Body of pancreas (tissue), 4 donors: Measurements from ENCODE around the gene ZNF488. TPM values are rescaled to one million over a fixed set of nuclear protein-coding genes. Genes with fewer than 3 reads are reported as not detected.

Experiments used
- ATAC-seq: fragments of 150-250 bp; one replicate; pipeline ENCODE4 v1.9.1; 2016
- DNase-seq, 4 donors: peaks; one replicate each; pipeline ENCODE4 v3.0.0-alpha.2; 2019
- H3K27ac ChIP-seq, 4 donors: fragments of 200-600 bp; sonication (generic); 1 replicate in 3 of 4; 2 replicates in 1 of 4; pipeline versions ENCODE4 v1.5.1 to v1.6.1; 2016 to 2019; ENCODE audit warnings: mild to moderate bottlenecking in 1 of 4, mixed read lengths in 1 of 4, moderate library complexity in 1 of 4
- H3K27me3 ChIP-seq, 2 donors: fragments of 200-600 bp; sonication (generic); one replicate each; pipeline ENCODE4 v1.6.0; 2016; ENCODE audit warnings: mild to moderate bottlenecking in 1 of 2
- H3K36me3 ChIP-seq, 2 donors: fragments of 200-600 bp; sonication (generic); replicated peaks in 1 of 2; 2 replicates each; pipeline ENCODE4 v1.5.1; 2016; ENCODE audit warnings: low read depth in 2 of 2; ENCODE audit not compliant: insufficient read depth in 1 of 2
- H3K4me1 ChIP-seq: fragments of 200-600 bp; sonication (generic); one replicate; pipeline ENCODE4 v1.6.0; 2016
- H3K4me3 ChIP-seq, 2 donors: fragments of 200-600 bp; sonication (generic); 1 replicate in 1 of 2; 2 replicates in 1 of 2; pipeline ENCODE4 v1.5.1; 2016 to 2019
- H3K9me3 ChIP-seq, 3 donors: fragments of 200-600 bp; sonication (generic); 1 replicate in 2 of 3; 2 replicates in 1 of 3; pipeline ENCODE4 v1.5.1; 2016
- CTCF ChIP-seq, 7 experiments: fragments of 450-650 bp in 4 of 7; fragments of 200-600 bp in 3 of 7; sonication (generic) in 3 of 7; IDR thresholded peaks; one replicate each; pipeline ENCODE4 v1.5.1; 2016 to 2019; ENCODE audit warnings: antibody characterized with exemption in 7 of 7
- POLR2A ChIP-seq, 3 donors: fragments of 450-650 bp; IDR thresholded peaks; one replicate each; pipeline ENCODE4 v1.6.1; 2016; ENCODE audit warnings: antibody characterized with exemption in 3 of 3, mild to moderate bottlenecking in 2 of 3
- WGBS, 2 donors: methylation state at CpG; one replicate each; pipeline ENCODE4 v1.1.5; 2017; 5-methylcytosine and 5-hydroxymethylcytosine counted together
- intact Hi-C: fragments of 100-400 bp; cut with DNase I; formaldehyde crosslinking; loops from one replicate; pipeline ENCODE4 v1.15.1; 2023
- total RNA-seq, 2 donors: library from RNA; depleted of rRNA; stranded (reverse); fragments of >200 nt; gene quantifications; one replicate each; pipeline ENCODE4 v1.1.0, GENCODE V29; 2016

ZNF488 gene
- total RNA-seq, 2 donors from 2014 or later: 0.26 TPM; not detected in 1

- TF ChIP-seq POLR2A (IDR thresholded peaks at IDR 0.05) (no peak), CTCF (IDR thresholded peaks at IDR 0.05) (no peak)
- no peaks in the 10 kb centered on the region for H3K27me3 ChIP-seq
- WGBS, 2 donors: 80 to 95% methylated on average over 2 of the region's 2 CpGs
These were observed 25.0 kb downstream of the ZNF488 start for GRCh38 chr10:47359101-47359500.

GRCh38 chr10:47358457-47358856, 25.6 kb downstream of the ZNF488 start:
- Histone ChIP-seq H3K9me3 (no peaks in the 10 kb centered on the region), H3K27ac (no peak overlapping the region), H3K4me3 (no peak overlapping the region), H3K36me3 (no peaks in the 10 kb centered on the region), H3K27me3 (no peaks in the 10 kb centered on the region), H3K4me1 (no peaks in the 10 kb centered on the region)
- WGBS, 2 donors: 65 to 82% methylated on average over 2 to 3 of the region's 3 CpGs
- TF ChIP-seq POLR2A (IDR thresholded peaks at IDR 0.05) (no peak), CTCF (IDR thresholded peaks at IDR 0.05) (no peak)
- DNase-seq (peak in 1 of 4 donors; percentile 3), ATAC-seq (no peak)
- intact Hi-C loops: no loop called here

More at GRCh38 chr10:47359101-47359500, 25.0 kb downstream of the ZNF488 start:
- H3K9me3 ChIP-seq: no peaks in the 10 kb centered on the region
- ATAC-seq (no peak), DNase-seq (no peak)
- H3K4me3 ChIP-seq: no peak overlapping the region
- H3K36me3 ChIP-seq: no peaks in the 10 kb centered on the region
- H3K4me1 ChIP-seq: no peaks in the 10 kb centered on the region
- no peak overlapping the region for H3K27ac ChIP-seq
- intact Hi-C loops: no loop called here

GRCh38 chr10:47357911-47358310, 26.2 kb downstream of the ZNF488 start:
- no peak for ATAC-seq
- peak in 1 of 4 donors; percentile 3 for DNase-seq
- H3K9me3 ChIP-seq: no peaks in the 10 kb centered on the region
- TF ChIP-seq POLR2A (IDR thresholded peaks at IDR 0.05) (no peak), CTCF (IDR thresholded peaks at IDR 0.05) (no peak)
- no peak overlapping the region for H3K4me3 ChIP-seq
- H3K27ac ChIP-seq: no peak overlapping the region
- no peaks in the 10 kb centered on the region for H3K27me3 ChIP-seq
- no peaks in the 10 kb centered on the region for H3K36me3 ChIP-seq
- intact Hi-C loops: no loop called here
- H3K4me1 ChIP-seq: no peaks in the 10 kb centered on the region
- 91 to 100% methylated on average over 3 of the region's 3 CpGs for WGBS, 2 donors

- H3K36me3 ChIP-seq: no peaks in the 10 kb centered on the region
- no peak overlapping the region for H3K4me3 ChIP-seq
- DNase-seq: no peak
- H3K4me1 ChIP-seq: no peaks in the 10 kb centered on the region
- H3K27ac ChIP-seq: no peak overlapping the region
- H3K27me3 ChIP-seq: no peaks in the 10 kb centered on the region
- TF ChIP-seq CTCF (IDR thresholded peaks at IDR 0.05): no peak
- no peak for TF ChIP-seq POLR2A (IDR thresholded peaks at IDR 0.05)
- no peaks in the 10 kb centered on the region for H3K9me3 ChIP-seq
- intact Hi-C loops: no loop called here
- WGBS, 2 donors: 73 to 87% methylated on average over 3 to 12 of the region's 12 CpGs
- ATAC-seq: no peak
These were observed 26.9 kb downstream of the ZNF488 start for GRCh38 chr10:47357131-47357582.

GRCh38 chr10:47356708-47357107, 27.4 kb downstream of the ZNF488 start:
- H3K4me1 ChIP-seq: no peaks in the 10 kb centered on the region
- H3K9me3 ChIP-seq: no peaks in the 10 kb centered on the region
- H3K27ac ChIP-seq: no peak overlapping the region
- intact Hi-C loops: no loop called here
- no peak overlapping the region for H3K4me3 ChIP-seq
- 64% methylated on average over 5 of the region's 5 CpGs for WGBS, 2 donors
- ATAC-seq (no peak), DNase-seq (no peak)
- H3K27me3 ChIP-seq: no peaks in the 10 kb centered on the region
- TF ChIP-seq POLR2A (IDR thresholded peaks at IDR 0.05): no peak
- TF ChIP-seq CTCF (IDR thresholded peaks at IDR 0.05): no peak
- no peaks in the 10 kb centered on the region for H3K36me3 ChIP-seq
